ENCODE results near the gene ARHGEF40.

The ARHGEF40 gene

GRCh38 chr14:21070083-21070609 lies at the start of gene ARHGEF40:
ARHGEF40 (plus strand) TSS chr14:21070304; CDS start chr14:21070397, 93 bp downstream.
- no peak for FAIRE-seq

DNA sequence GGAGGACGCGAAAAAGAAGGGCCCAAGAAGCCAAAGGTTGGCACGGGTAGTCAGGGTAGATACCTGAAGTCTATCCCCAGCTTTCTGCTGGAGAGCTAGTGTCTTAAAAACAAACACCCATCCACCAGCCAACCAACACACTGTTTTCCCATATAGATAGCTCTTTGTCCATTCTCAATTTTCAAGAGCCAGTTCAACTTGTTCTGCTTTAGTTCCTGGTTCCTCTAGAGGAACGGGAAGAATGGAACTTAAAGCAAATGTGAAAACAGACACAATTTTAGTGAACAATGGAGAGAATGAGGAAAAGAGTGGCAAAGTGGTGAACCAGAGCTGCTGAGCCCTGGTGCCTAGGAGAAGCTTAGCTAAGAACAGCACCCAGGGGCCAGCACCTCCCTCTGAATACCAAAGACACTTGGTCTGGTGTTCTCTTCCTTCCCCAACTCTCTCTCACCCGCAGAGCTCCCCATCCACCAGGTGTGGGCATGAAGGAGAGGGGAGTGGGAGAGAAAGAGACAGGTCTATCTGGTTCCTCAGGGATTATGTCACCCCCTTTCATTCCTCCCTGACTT lies 49.0 kb upstream of the ARHGEF40 start:
- FAIRE-seq, result no peak

DNA sequence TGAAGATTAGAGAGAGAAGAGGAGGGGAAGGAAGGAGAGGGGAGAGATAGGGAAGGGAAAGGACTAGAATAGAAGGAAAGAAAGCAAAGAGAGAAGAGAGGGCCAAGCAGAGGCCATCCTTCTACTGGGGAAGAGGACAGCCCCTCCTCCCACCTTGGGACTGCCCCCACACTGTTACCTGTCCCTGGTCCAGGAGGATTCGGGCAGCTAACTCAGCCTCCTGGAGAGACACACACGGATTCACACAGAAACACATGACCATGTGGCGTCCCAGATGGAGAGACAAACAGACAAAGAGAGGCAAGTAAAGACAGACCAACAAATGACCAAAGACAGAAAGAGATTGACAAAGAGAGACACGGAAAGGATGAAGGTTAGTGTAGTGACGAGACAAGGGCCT lies 47.4 kb upstream of the ARHGEF40 start:
- FAIRE-seq, result no peak

DNA sequence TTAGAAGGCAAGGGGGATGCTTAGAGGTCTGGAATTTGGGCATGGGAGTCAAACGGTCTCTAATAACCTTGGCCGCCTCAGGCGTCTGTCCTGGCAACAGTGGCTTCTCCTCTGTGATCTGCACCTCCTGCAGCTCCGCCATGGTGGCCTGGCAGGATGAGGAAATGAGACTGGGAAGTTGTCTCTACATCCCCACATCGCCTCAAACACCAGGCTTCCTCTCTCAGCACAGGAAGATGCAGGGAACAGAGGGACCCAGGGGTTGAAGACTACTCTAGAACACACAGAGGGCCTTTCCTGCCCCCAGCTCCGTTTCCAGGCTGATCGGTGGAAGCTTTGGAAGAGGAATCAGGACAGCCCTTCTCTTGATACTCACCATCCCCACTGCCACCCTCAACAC lies 46.9 kb upstream of the ARHGEF40 start:
- FAIRE-seq, result no peak

- no peak for FAIRE-seq
Measured at GRCh38 chr14:21023817-21024584, 46.1 kb upstream of the ARHGEF40 start.

DNA sequence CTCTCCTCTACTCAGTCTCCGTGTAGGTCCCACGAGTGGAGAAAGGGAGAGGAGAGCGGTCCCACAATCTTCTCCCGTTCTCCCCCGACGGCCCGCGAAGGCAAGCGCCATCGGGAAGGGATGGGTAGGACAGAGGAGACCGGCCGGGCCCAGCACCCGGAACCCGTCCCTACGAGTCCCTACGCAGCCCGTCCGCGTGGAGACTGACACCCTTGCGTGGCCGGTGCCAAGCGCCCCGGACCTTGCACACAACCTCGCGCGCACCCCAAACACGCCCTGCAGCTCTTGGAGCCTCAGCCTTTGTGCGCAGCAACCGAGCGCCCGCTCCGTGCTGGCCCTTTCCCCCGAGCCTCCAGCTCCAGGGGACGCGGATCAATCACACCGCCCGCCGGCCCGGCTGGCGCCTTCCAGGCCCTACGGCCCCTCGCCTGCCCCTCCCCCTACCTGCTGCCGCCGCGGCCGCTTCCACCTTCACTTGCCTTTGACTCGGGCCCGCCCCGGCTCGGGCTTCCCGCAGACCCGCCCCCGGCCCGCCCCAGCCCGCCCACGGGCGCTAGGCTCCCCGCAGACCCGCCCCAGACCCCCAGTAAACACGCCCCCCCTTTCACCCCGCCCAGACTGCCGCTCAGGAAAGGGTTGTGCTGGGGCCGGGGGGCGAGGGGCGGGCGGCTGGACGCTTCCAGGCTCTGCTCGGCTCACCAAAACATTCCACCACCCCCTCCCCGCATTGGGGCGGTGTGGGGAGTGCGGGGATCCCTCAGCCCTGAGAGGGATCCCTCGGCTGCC lies 45.3 kb upstream of the ARHGEF40 start, which contains the start of gene NDRG2:
Gene NDRG2 (minus strand): TSS at position 477 of the 786 bp plus-strand sequence. CDS start 1,746 bp downstream, outside the sequence.
- no peak for FAIRE-seq

DNA sequence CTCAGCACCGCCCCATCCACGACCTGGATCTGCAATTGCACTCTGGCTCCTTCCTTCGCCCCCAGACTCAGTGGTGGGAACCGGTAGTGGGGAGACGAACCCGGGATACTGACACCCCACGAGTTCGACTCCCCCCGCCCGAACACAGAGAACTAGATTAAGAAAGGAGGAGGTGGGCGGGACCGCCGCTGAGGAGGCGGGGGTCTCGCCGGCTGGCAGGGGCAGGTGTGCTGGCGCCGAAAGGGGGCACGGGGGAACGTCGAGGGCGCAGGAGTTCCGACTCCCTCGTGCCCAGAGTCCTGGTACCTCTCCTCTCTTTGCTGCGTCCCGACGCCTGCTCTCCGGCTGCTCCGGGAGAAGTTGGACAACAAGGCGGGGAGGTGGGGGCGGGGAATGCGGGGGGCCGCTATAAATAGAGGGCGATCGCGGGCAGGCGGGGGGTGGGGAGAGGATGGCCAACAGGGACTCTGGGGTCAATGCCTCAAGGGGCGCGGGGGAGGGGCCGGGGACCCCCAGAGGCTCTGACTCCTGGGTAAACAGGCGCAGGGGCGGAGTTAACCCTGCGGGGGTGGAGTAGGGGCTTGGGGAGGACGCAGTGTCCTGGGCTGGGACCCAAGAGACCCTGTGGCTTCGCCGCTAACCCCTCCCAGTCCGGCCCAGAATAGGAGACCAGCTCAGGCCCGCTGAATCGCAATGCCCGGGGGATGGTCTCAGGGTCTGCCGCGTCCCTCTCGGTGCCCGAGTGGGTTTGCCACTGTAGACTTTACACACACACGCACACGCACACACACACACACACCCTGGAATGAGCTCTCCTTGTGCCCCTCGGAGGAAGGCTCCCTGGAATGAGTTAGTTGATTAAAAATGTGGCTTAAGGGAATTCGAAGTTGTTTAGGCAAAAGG lies 44.5 kb upstream of the ARHGEF40 start:
- no peak for FAIRE-seq

GRCh38 chr14:21026274-21026987 lies 43.7 kb upstream of the ARHGEF40 start:
- no peak for FAIRE-seq

DNA sequence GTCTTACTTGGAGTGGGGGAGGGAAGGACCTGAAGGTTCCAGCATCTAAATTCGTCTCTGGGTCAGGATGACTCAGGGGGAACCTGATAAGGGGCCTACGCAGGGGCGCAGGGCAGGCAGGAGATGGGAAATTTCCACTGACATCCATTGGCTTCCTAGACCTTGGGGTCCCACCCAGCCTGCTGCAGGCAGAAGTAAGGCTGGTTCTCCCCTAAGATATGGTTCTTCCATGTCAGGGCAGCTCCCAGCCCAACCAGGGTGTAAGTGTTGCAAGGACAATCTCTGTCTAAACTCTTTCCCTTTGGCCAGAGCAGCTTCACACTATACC lies 43.2 kb upstream of the ARHGEF40 start:
- no peak for FAIRE-seq

DNA sequence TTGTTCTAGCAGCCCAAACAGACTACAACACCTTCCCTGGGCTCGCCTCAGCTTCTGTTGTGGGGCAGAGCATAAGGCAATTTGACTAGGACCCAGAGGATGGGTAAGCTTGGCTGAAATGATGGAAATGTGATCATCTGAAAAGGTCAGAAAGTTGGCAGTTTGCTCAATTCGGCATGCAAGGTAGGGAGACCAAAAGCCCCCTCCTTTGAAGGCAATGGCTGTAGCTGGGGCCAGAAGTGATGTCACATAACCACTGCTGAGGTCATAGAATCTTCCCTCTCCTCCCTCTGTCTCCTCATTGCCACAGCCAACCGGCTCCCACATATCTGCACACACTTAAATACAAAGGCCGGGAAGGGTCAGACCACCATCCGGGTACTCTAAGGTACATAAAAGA lies 40.2 kb upstream of the ARHGEF40 start, which contains the start of gene TPPP2:
Gene TPPP2 (plus strand): TSS at position 301 of the 400 bp plus-strand sequence. CDS start 365 bp downstream, outside the sequence.
- no peak for FAIRE-seq

DNA sequence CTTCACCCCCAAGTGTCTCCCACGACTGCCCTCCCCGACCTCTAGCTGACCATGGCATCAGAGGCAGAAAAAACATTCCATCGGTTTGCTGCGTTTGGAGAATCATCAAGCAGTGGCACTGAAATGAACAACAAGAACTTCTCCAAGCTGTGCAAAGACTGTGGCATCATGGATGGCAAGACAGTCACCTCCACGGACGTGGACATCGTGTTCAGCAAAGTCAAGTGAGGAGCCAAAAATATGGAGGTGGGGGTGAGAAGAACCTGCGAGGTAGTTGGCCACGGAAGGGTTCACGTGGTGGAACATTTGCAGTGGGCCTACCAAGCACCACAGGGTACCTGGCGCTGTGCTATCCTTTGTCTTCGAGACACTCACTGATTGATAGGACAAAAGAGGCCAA lies 39.6 kb upstream of the ARHGEF40 start:
- FAIRE-seq, result no peak

DNA sequence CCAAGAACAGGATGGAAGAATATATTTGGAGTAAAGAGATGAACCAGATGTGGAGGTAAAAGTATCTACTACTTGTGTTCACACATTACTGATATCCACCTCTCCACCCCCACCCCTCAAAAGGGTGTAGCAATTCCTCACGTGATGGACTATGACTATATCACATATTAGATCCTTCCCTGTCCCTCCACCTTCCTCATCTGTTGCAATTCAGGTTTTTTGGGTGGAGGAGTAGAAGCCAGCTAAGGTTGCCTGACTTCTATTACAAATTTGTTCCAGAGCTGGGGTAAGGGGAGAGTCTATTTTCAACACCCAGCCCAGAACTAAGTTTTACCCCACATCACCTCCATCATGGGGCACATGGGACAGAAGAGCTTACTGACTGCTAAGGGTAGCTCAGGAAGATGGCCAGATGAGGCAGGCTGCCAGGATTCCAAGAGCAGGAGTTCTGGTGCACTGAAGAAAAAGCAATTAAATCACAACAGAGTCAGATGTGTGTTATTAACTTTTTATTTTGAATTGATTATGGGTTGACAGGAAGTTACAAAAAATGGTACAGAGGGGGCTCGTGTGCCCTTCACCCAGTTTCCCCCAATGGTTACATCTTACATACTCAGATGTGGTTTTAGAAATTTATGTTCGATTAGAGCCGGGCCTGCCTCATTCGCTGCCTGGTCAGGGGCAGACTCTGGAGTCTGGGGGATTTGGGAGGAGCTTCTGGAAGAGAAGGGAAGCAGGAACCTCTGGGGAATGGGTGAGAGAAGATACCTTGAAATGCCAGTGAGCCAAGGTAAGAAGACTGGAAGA lies 37.6 kb upstream of the ARHGEF40 start:
- FAIRE-seq, result no peak

- FAIRE-seq, result no peak
Measured at GRCh38 chr14:21033133-21033698, 36.9 kb upstream of the ARHGEF40 start.

DNA sequence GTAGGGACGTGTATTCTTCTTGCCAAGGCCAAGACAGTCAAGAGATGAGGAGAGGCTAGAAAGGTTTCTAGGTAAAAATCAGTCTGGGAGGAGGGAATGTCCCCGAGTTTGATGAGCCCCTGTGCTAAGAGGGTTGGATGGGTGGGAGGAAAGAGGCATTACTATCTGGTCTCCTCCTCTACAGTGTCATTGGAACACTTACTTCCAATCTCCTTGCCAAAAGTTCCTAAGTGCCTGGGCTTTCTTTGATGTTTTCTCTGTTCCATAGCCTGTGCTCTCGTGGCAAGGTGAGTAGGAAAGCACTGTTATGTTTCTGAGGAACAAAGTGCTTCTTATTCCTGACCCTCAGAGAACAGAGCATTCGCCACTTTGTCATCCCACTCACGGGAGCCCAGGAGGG lies 35.4 kb upstream of the ARHGEF40 start, which contains the start of gene RNASE13:
Gene RNASE13 (minus strand): TSS at position 101 of the 400 bp plus-strand sequence. CDS start 519 bp downstream, outside the sequence.
- FAIRE-seq, result no peak

- no peak for FAIRE-seq
Measured at GRCh38 chr14:21036751-21037150, 33.4 kb upstream of the ARHGEF40 start.

GRCh38 chr14:21037156-21037555 lies 32.9 kb upstream of the ARHGEF40 start:
- FAIRE-seq, result no peak

- FAIRE-seq, result no peak
Measured at GRCh38 chr14:21038441-21039422, 31.4 kb upstream of the ARHGEF40 start.

GRCh38 chr14:21039585-21040369 lies 30.3 kb upstream of the ARHGEF40 start:
- FAIRE-seq, result peak; percentile 60

All from G401.6 (cell line).